A673 (cell line): ENCODE data around the gene ZNF334. TPM values are rescaled to one million over a fixed set of nuclear protein-coding genes. Genes with fewer than 3 reads are reported as not detected.

Source experiments
- BruUV-seq: library from RNA; stranded (reverse); fragments of 400-500 nt; replicated peaks from 2 replicates; lab custom pipeline; 2021; lab: Mats Ljungman, UMichigan
- CTCF ChIA-PET: fragments of 300-600 bp; sonication (Branson Sonifier 250); formaldehyde crosslinking; loops from one replicate; lab custom pipeline; 2022; ENCODE audit warnings: antibody characterized with exemption; lab: Charles Lee
- POLR2A ChIA-PET: fragments of 300-600 bp; sonication (Branson Sonifier 250); formaldehyde crosslinking; loops from one replicate; lab custom pipeline; 2022; ENCODE audit warnings: antibody characterized with exemption; ENCODE audit not compliant: low non-redundant PET; lab: Charles Lee
- DNase-seq: peaks from one replicate; pipeline ENCODE4 v3.0.0-alpha.2; 2015; ENCODE audit warnings: low spot score
- H3K27ac ChIP-seq: fragments of 200-600 bp; sonication (generic); 2 replicates; pipeline ENCODE4 v1.5.1; 2016; ENCODE audit warnings: mixed run types, low read depth, mild to moderate bottlenecking, mixed read lengths, antibody characterized with exemption, low read length; ENCODE audit not compliant: poor library complexity, severe bottlenecking
- H3K27me3 ChIP-seq: fragments of 200-600 bp; sonication (generic); replicated peaks from 2 replicates; pipeline ENCODE4 v1.6.1; 2017; ENCODE audit warnings: mixed run types, low read depth, mild to moderate bottlenecking, mixed read lengths, antibody characterized with exemption, low read length; ENCODE audit not compliant: insufficient read depth, poor library complexity
- H3K36me3 ChIP-seq: fragments of 200-600 bp; sonication (generic); 2 replicates; pipeline ENCODE4 v1.6.1; 2016; ENCODE audit warnings: mixed run types, mild to moderate bottlenecking, mixed read lengths, antibody characterized with exemption, low read length; ENCODE audit not compliant: insufficient read depth, poor library complexity, severe bottlenecking
- H3K4me1 ChIP-seq: fragments of 200-600 bp; sonication (generic); 2 replicates; pipeline ENCODE4 v1.6.1; 2017; ENCODE audit warnings: mixed run types, mild to moderate bottlenecking, mixed read lengths, antibody characterized with exemption, low read length; ENCODE audit not compliant: insufficient read depth, poor library complexity, severe bottlenecking
- H3K4me3 ChIP-seq: fragments of 200-600 bp; sonication (generic); 2 replicates; pipeline ENCODE4 v1.5.1; 2016; ENCODE audit warnings: low read depth, mixed run types, mild to moderate bottlenecking, mixed read lengths, low read length; ENCODE audit not compliant: poor library complexity, severe bottlenecking
- H3K9me3 ChIP-seq: fragments of 200-600 bp; sonication (generic); 2 replicates; pipeline ENCODE4 v1.6.1; 2016; ENCODE audit warnings: mixed run types, low read depth, mild to moderate bottlenecking, mixed read lengths, antibody characterized with exemption, low read length; ENCODE audit not compliant: poor library complexity, severe bottlenecking
- EZH2 ChIP-seq: fragments of 200-600 bp; sonication (generic); IDR thresholded peaks from 2 replicates; pipeline ENCODE4 v1.6.1; 2017; ENCODE audit warnings: borderline replicate concordance, low read depth, mild to moderate bottlenecking, mixed read lengths, antibody characterized with exemption, low read length; ENCODE audit not compliant: poor library complexity, severe bottlenecking
- intact Hi-C: fragments of 100-400 bp; cut with micrococcal nuclease; formaldehyde crosslinking; loops from one replicate; pipeline ENCODE4 v1.10.0; 2022; ENCODE audit not compliant: unreplicated experiment
- total RNA-seq: library from RNA; stranded (reverse); gene quantifications from 2 replicates; pipeline ENCODE4 v1.2.3, GENCODE V29; 2021
- TF ChIP-seq, protein P1 (sequence below): fragments of 300-800, 200-600 bp; sonication (generic); conservative IDR thresholded peaks from 2 replicates; pipeline ENCODE4 v1.5.1; 2017; ENCODE audit warnings: low read depth, mild to moderate bottlenecking, antibody characterized with exemption, low read length, moderate library complexity, mixed read lengths

Gene ZNF334
- total RNA-seq, 1 experiment from 2014 or later: 4.5 TPM

DNA sequence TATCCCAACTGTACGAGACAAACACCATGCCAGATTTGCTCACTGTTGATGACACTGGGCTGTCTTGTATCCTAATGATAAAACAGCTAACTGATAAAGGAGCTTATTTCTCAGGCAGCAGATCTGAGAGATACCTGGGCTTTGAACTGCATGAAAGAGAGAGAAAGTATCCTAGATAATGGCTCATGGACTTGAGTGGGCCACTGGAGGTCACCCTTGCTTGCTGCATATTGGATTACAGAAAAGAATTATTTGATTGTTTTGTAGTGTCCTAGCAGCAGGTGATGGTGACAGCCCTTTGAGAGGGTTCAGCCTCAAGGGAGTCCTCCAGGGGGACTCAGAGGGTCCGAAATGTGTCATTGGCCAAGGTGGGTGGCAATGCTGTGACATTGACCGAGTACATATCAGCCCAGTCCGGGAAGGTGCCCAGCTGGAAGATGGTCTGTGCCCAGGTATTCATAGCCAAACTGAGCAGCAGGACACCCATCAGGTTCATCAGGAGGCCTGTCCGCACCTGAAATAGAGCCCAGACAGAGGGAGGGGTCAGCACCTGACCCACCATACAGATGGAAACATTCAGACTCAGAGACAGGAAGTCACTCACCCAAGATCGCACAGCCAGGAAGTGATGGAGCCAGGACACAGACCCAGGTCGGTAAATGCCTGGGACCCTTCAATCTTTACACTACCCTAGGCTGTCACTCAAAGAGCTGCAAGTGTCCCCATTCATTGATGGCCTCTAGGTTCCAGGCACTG, 46.5 kb upstream of the ZNF334 start:
- ChIA-PET POLR2A (no interaction called here), CTCF (no interaction called here)
- no peaks in the 10 kb centered on the region for H3K9me3 ChIP-seq
- H3K36me3 ChIP-seq: no peaks in the 10 kb centered on the region
- peaks cover 4% of the 10 kb centered on the region for H3K27me3 ChIP-seq
- intact Hi-C loops: no loop called here
- H3K4me3 ChIP-seq: no peak overlapping the region
- DNase-seq: no peak
- TF ChIP-seq, protein P1, sequence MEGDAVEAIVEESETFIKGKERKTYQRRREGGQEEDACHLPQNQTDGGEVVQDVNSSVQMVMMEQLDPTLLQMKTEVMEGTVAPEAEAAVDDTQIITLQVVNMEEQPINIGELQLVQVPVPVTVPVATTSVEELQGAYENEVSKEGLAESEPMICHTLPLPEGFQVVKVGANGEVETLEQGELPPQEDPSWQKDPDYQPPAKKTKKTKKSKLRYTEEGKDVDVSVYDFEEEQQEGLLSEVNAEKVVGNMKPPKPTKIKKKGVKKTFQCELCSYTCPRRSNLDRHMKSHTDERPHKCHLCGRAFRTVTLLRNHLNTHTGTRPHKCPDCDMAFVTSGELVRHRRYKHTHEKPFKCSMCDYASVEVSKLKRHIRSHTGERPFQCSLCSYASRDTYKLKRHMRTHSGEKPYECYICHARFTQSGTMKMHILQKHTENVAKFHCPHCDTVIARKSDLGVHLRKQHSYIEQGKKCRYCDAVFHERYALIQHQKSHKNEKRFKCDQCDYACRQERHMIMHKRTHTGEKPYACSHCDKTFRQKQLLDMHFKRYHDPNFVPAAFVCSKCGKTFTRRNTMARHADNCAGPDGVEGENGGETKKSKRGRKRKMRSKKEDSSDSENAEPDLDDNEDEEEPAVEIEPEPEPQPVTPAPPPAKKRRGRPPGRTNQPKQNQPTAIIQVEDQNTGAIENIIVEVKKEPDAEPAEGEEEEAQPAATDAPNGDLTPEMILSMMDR: 0 out of 2 replicates have a peak, but pooled peaks have one; percentile 20
- TF ChIP-seq EZH2: no peak
- no peak overlapping the region for H3K27ac ChIP-seq
- BruUV-seq: no TSS peak
- no peaks in the 10 kb centered on the region for H3K4me1 ChIP-seq

DNA sequence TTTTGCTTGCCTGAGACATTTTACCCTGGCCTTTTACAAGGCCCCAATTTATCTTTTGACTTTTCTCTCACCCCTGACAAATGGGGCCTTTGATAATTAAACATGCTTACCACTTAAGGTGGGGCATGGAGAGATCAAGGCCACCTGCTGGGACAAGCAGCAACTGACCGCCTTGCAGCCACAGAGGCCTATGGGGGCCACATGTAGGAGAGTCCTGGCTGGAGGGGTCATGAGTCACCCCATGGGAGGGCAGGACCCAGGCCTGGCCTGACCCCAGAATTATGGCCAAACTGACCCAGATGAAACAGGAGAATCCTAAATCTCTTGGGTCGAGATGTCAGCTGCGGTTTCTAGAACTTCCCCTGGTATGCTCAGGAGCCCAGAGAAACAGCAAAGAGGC, 45.6 kb upstream of the ZNF334 start:
- intact Hi-C loops: no loop called here
- no TSS peak for BruUV-seq
- H3K9me3 ChIP-seq: no peaks in the 10 kb centered on the region

DNA sequence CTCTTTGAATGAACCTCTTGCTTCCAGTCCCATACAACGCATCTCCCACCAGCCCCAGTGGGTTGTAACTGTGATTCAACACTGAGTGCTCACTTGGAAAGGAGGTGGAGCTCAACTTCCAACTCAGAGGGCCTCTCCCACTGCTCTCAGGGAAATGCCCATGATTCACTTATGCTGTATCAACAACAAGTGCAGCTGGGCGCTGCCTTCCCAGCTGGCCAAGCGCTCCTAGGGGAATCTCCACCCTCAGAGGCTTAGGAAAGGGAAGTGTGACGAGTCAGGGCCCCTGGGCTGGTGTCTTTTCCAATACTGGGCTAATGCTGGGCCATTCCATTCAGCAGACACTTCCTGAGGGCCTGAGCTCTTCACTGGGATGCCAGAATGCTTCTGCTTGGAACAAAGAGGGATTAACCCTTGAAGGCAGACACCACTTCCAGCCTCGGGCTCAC, 45.2 kb upstream of the ZNF334 start:
- CTCF ChIA-PET: no interaction called here
- intact Hi-C loops: no loop called here
- Histone ChIP-seq H3K4me1 (no peaks in the 10 kb centered on the region), H3K27ac (no peak overlapping the region), H3K27me3 (peaks cover 4% of the 10 kb centered on the region), H3K36me3 (no peaks in the 10 kb centered on the region), H3K4me3 (no peak overlapping the region), H3K9me3 (no peaks in the 10 kb centered on the region)
- POLR2A ChIA-PET: no interaction called here
- peak; percentile 12 for DNase-seq
- no TSS peak for BruUV-seq
- TF ChIP-seq, protein P1: no peak
- no peak for TF ChIP-seq EZH2

More for the DNA sequence above, 45.6 kb upstream of the ZNF334 start:
- Histone ChIP-seq H3K4me1 (no peaks in the 10 kb centered on the region), H3K27me3 (peaks cover 4% of the 10 kb centered on the region), H3K27ac (no peak overlapping the region), H3K36me3 (no peaks in the 10 kb centered on the region), H3K4me3 (no peak overlapping the region)
- ChIA-PET POLR2A (no interaction called here), CTCF (no interaction called here)
- TF ChIP-seq EZH2: no peak
- TF ChIP-seq, protein P1: no peak
- no peak for DNase-seq
